Gastroesophageal sphincter (tissue), 3 donors: Measurements from ENCODE around the gene ITGA5.

Experiments
- CTCF ChIP-seq, 4 experiments: fragments of 200-600 bp in 2 of 4; fragments of 450-650 bp in 2 of 4; sonication (generic) in 1 of 4; IDR thresholded peaks; one replicate each; pipeline ENCODE4 v1.5.1; 2017 to 2019; ENCODE audit warnings: antibody characterized with exemption in 4 of 4, mild to moderate bottlenecking in 2 of 4, moderate library complexity in 2 of 4
- EP300 ChIP-seq: sonication (generic); formaldehyde crosslinking; IDR thresholded peaks from one replicate; pipeline ENCODE4 v1.6.1; 2017; ENCODE audit warnings: antibody characterized with exemption, mild to moderate bottlenecking
- POLR2A ChIP-seq, 2 donors: fragments of 450-650 bp; IDR thresholded peaks; one replicate each; pipeline ENCODE4 v1.6.1; 2017; ENCODE audit warnings: antibody characterized with exemption in 2 of 2, mild to moderate bottlenecking in 2 of 2, moderate library complexity in 1 of 2
- POLR2AphosphoS5 ChIP-seq: sonication (generic); formaldehyde crosslinking; IDR thresholded peaks from one replicate; pipeline ENCODE4 v1.6.1; 2017; ENCODE audit warnings: antibody characterized with exemption

- TF ChIP-seq CTCF (IDR thresholded peaks at IDR 0.05) = no peak
- TF ChIP-seq POLR2A (IDR thresholded peaks at IDR 0.05) = no peak
- TF ChIP-seq EP300 = no peak
- TF ChIP-seq POLR2AphosphoS5 = no peak
Observed at GRCh38 chr12:54392485-54393206, 26.4 kb downstream of the ITGA5 start.
